Measurements from ENCODE around the gene UROC1. TPM values are rescaled to one million over a fixed set of nuclear protein-coding genes. Genes with fewer than 3 reads are reported as not detected.

UROC1 gene
- total RNA-seq, 2 donors from 2014 or later: not detected

DNA sequence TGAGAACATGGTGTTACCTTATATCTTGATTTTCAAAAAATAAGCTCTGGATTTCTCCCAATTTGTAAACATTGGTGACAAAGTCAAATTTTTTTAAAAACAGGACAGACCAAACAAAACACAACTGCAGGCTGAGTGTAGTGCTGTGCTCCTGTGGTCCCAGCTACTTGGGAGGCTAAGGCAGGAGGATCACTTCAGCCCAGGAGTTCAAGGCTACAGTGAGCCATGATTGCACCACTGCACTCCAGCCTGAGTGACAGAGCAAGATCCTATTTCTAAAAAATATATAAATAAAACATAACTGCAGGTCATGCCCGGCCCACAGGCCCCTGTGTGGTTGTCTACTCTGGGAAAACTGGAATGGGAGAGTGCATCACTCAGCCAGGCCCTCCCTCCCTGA is 37.9 kb downstream of the UROC1 start:
- Mint-ChIP-seq H3K9me3 (no peaks in the 10 kb centered on the region), H3K27me3 (no peaks in the 10 kb centered on the region), H3K27ac (no peak overlapping the region), H3K36me3 (ENCODE audit: low read depth) (peaks cover 2% of the 10 kb centered on the region), H3K4me1 (peaks cover 11% of the 10 kb centered on the region), H3K4me3 (no peak overlapping the region)
- ATAC-seq (replicated peaks): no peak

DNA sequence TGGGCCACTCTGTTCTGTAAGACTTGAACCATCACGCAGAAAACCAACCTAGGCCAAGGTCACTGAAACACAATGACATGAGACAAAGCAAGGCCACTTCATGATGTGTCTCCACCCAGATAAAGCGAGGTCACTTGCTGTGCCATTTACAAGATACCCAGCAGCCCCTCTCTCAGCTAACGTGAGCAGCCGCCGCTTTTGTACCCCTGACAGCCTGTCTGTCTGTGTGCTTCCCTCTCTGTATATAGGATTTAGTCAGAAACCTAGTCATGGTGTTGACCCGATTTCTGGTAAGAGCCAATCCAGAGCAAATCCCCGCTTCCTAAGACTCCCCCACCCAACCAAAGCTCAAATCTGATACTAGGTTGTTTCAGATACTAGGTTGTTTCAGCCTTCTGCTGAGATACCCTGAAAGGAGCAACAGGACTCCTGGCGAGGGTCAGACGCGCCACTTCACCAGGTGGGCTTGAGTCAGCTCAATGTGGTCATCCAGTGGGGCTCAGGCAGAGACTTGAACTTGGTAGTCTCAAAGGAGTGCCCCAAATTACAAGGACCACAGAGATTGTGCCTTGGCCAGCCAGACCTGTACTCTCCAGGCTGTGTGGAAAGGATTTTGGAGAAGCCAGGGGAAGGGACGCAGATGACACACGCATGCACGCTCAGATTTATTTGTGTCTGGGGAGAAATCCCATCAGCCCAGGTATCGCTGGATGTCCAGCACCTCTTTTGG is 38.8 kb downstream of the UROC1 start:
- ATAC-seq (replicated peaks): no peak
- H3K4me3 Mint-ChIP-seq: no peak overlapping the region
- H3K36me3 Mint-ChIP-seq (ENCODE audit: low read depth): peaks cover 11% of the 10 kb centered on the region
- H3K27ac Mint-ChIP-seq: no peak overlapping the region
- H3K9me3 Mint-ChIP-seq: no peaks in the 10 kb centered on the region
- peaks cover 12% of the 10 kb centered on the region for H3K4me1 Mint-ChIP-seq
- H3K27me3 Mint-ChIP-seq: no peaks in the 10 kb centered on the region

GRCh38 chr3:126477061-126477380 is 40.6 kb downstream of the UROC1 start:
- peaks cover 29% of the 10 kb centered on the region for H3K36me3 Mint-ChIP-seq (ENCODE audit: low read depth)

DNA sequence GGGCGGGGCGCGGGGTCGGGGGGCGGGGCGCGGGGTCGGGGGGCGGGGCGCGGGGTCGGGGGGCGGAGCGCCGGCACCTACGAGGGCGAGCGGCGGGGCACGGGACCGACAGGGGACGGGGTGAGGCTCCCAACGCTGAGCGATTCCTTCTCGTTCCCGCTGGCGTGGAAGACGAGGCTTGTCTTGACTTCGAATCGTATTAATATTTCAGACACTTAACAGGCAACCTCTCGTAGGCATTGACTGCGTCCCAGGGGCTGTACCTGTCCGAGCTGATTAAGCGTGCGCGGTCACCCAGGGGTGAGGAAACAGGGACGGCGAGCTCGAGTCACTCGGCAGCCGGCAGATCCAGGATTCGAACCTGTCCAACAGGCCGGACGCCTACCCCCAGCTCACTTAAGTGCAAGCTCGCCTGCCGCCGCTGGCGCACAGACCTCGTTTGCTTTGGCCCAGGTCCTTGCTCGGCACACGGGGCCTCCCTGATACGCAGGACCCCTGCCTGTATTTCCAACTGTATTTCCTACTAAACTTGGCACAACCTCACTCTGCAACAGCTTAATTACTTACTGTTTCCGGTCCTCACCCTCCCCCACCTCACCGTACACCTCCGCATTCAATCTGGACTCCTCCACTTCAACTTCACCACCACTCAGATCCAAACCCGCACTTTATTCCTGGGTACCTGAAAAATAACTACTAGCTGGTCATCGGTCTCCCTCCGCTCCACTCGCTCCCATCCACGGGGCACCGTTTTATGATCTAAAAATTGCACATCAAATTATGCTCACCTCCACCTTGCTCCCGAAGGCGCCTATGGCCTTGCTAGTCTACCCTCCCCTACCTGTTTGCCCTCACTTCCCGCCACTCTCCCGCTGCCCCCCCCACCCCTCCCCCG is 41.2 kb downstream of the UROC1 start:
- peak; percentile 57 for ATAC-seq (replicated peaks)
- Mint-ChIP-seq H3K4me3 (peak overlapping the region; percentile 84), H3K27ac (peak overlapping the region; percentile 87), H3K4me1 (peaks cover 29% of the 10 kb centered on the region), H3K36me3 (ENCODE audit: low read depth) (peaks cover 35% of the 10 kb centered on the region), H3K27me3 (no peaks in the 10 kb centered on the region), H3K9me3 (no peaks in the 10 kb centered on the region)

More at GRCh38 chr3:126477061-126477380, 40.6 kb downstream of the UROC1 start:
- Mint-ChIP-seq H3K27me3 (no peaks in the 10 kb centered on the region), H3K4me3 (peak overlapping the region; percentile 84), H3K4me1 (peaks cover 29% of the 10 kb centered on the region), H3K27ac (peak overlapping the region; percentile 87), H3K9me3 (no peaks in the 10 kb centered on the region)
- ATAC-seq (replicated peaks): no peak

GRCh38 chr3:126475413-126476114 is 42.0 kb downstream of the UROC1 start, which contains the start of gene ZXDC:
Gene ZXDC, minus strand, starts transcription at chr3:126475891. Its CDS starts 26 bp downstream, at chr3:126475865.
- H3K27me3 Mint-ChIP-seq: no peaks in the 10 kb centered on the region
- ATAC-seq (replicated peaks): peak; percentile 88
- H3K36me3 Mint-ChIP-seq (ENCODE audit: low read depth): peaks cover 43% of the 10 kb centered on the region
- H3K4me3 Mint-ChIP-seq: peak within 1 kb of the TSS; percentile 84
- H3K27ac Mint-ChIP-seq: peak within 1 kb of the TSS; percentile 87
- peaks cover 29% of the 10 kb centered on the region for H3K4me1 Mint-ChIP-seq
- H3K9me3 Mint-ChIP-seq: no peaks in the 10 kb centered on the region

DNA sequence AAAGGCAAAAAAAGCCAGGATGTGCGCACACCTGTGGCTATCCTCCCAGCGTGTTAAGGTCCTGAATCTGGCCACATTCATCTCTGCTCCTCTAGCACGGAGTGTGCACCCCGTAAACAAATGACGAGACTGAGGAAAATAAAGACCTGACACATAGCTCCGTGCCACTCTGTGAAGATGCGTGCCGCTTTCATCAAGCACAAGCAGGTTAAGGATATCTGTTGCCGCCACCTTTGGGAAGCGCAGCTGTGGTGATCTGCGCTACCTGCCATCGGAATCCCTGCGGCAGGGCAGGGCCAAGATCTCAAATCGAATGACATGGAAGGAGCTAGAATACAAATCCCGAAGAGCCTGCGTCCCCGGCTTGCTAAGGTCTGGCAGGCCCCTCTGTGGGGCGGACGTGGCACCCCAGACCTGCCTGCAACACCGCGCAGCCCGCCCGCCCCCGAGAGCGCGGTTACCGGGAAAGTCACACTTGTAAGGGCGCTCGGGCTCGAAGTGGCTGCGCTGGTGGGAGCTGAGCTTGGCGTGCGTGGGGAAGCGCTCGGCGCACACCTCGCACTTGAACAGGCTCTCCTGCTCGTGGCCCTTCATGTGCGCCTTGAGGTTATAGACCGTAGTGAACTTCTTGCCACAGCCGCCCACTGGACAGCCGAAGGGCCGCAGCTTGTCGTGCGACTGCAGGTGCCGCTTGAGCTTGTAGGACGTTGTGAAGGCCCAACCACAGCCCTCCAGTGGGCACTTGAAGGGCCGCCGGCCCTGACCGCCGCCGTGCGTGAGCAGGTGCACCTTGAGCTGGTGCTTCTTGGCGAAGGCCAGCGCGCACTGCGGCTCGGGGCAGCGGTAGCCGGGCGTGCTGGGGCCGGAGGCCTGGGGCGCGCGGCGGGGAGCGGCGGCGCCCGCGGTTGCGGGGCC is 42.8 kb downstream of the UROC1 start:
- ATAC-seq (replicated peaks): peak; percentile 1
- H3K4me1 Mint-ChIP-seq: peaks cover 30% of the 10 kb centered on the region

GRCh38 chr3:126473292-126474168 is 44.0 kb downstream of the UROC1 start:
- no peak for ATAC-seq (replicated peaks)
- Mint-ChIP-seq H3K4me1 (peaks cover 42% of the 10 kb centered on the region), H3K36me3 (ENCODE audit: low read depth) (peaks cover 64% of the 10 kb centered on the region), H3K27me3 (no peaks in the 10 kb centered on the region), H3K27ac (peak overlapping the region; percentile 50), H3K4me3 (peak overlapping the region; percentile 72), H3K9me3 (no peaks in the 10 kb centered on the region)

More for the DNA sequence above, 42.8 kb downstream of the UROC1 start:
- H3K9me3 Mint-ChIP-seq: no peaks in the 10 kb centered on the region
- H3K27me3 Mint-ChIP-seq: no peaks in the 10 kb centered on the region
- peak overlapping the region; percentile 72 for H3K4me3 Mint-ChIP-seq
- peak overlapping the region; percentile 50 for H3K27ac Mint-ChIP-seq
- peaks cover 51% of the 10 kb centered on the region for H3K36me3 Mint-ChIP-seq (ENCODE audit: low read depth)

- H3K36me3 Mint-ChIP-seq (ENCODE audit: low read depth): peaks cover 73% of the 10 kb centered on the region
- H3K27ac Mint-ChIP-seq: peak overlapping the region; percentile 50
- no peaks in the 10 kb centered on the region for H3K27me3 Mint-ChIP-seq
- H3K4me1 Mint-ChIP-seq: peaks cover 48% of the 10 kb centered on the region
- peak overlapping the region; percentile 72 for H3K4me3 Mint-ChIP-seq
- no peaks in the 10 kb centered on the region for H3K9me3 Mint-ChIP-seq
- no peak for ATAC-seq (replicated peaks)
Measured at GRCh38 chr3:126472277-126473006, 45.1 kb downstream of the UROC1 start.

- Mint-ChIP-seq H3K4me1 (peaks cover 46% of the 10 kb centered on the region), H3K36me3 (ENCODE audit: low read depth) (peaks cover 98% of the 10 kb centered on the region), H3K4me3 (no peak overlapping the region), H3K27me3 (no peaks in the 10 kb centered on the region), H3K27ac (peak overlapping the region; percentile 88), H3K9me3 (no peaks in the 10 kb centered on the region)
- ATAC-seq (replicated peaks): no peak
Measured at GRCh38 chr3:126469479-126469878, 48.1 kb downstream of the UROC1 start.

- H3K27ac Mint-ChIP-seq: peak overlapping the region; percentile 88
- no peak overlapping the region for H3K4me3 Mint-ChIP-seq
- no peak for ATAC-seq (replicated peaks)
- peaks cover 98% of the 10 kb centered on the region for H3K36me3 Mint-ChIP-seq (ENCODE audit: low read depth)
- no peaks in the 10 kb centered on the region for H3K9me3 Mint-ChIP-seq
- H3K27me3 Mint-ChIP-seq: no peaks in the 10 kb centered on the region
- peaks cover 41% of the 10 kb centered on the region for H3K4me1 Mint-ChIP-seq
Measured at GRCh38 chr3:126468028-126468891, 49.3 kb downstream of the UROC1 start.

GRCh38 chr3:126467611-126467955 is 50.0 kb downstream of the UROC1 start:
- Mint-ChIP-seq H3K4me3 (no peak overlapping the region), H3K4me1 (peaks cover 34% of the 10 kb centered on the region), H3K9me3 (no peaks in the 10 kb centered on the region), H3K27me3 (no peaks in the 10 kb centered on the region), H3K27ac (no peak overlapping the region), H3K36me3 (ENCODE audit: low read depth) (peaks cover 98% of the 10 kb centered on the region)
- ATAC-seq (replicated peaks): no peak
